Nephron (organoid): ENCODE results near the gene ASB16.

Source experiments
- H3K27ac Mint-ChIP-seq, 3 experiments: 2 replicates each; pipeline ENCODE4 v1.8.0; 2020; ENCODE audit warnings: mixed read lengths in 3 of 3, mild to moderate bottlenecking in 2 of 3, moderate library complexity in 1 of 3
- H3K27me3 Mint-ChIP-seq: 2 replicates; pipeline ENCODE4 v1.8.0; 2021; ENCODE audit warnings: low read depth, mild to moderate bottlenecking, moderate library complexity, mixed read lengths
- H3K36me3 Mint-ChIP-seq: 2 replicates; pipeline ENCODE4 v1.8.0; 2020; ENCODE audit warnings: low read depth, mixed read lengths
- H3K4me1 Mint-ChIP-seq: 2 replicates; pipeline ENCODE4 v1.8.0; 2020; ENCODE audit warnings: mixed read lengths
- H3K4me3 Mint-ChIP-seq, 3 experiments: 2 replicates each; pipeline ENCODE4 v1.8.0; 2020; ENCODE audit warnings: mild to moderate bottlenecking in 3 of 3, mixed read lengths in 3 of 3, moderate library complexity in 2 of 3
- H3K9me3 Mint-ChIP-seq: 2 replicates; pipeline ENCODE4 v1.8.0; 2020; ENCODE audit warnings: mixed read lengths
- CTCF ChIP-seq, 3 experiments: fragments of 200-600 bp; sonication (generic); IDR thresholded peaks; one replicate each; pipeline ENCODE4 v1.5.0; 2021; ENCODE audit warnings: antibody characterized with exemption in 3 of 3; ENCODE audit not compliant: unreplicated experiment in 3 of 3

The ASB16 gene

GRCh38 chr17:44176671-44177501 lies 6.4 kb downstream of the ASB16 start:
- Mint-ChIP-seq H3K4me3 (no peak overlapping the region), H3K9me3 (peaks cover 3% of the 10 kb centered on the region), H3K36me3 (peaks cover 29% of the 10 kb centered on the region), H3K27ac (no peak overlapping the region), H3K27me3 (no peaks in the 10 kb centered on the region), H3K4me1 (peaks cover 7% of the 10 kb centered on the region)
- no peak for TF ChIP-seq CTCF (IDR thresholded peaks at IDR 0.05; ENCODE audit: unreplicated experiment in 3 of 3)

- Mint-ChIP-seq H3K9me3 (peaks cover 3% of the 10 kb centered on the region), H3K27ac (no peak overlapping the region), H3K36me3 (peaks cover 33% of the 10 kb centered on the region), H3K27me3 (no peaks in the 10 kb centered on the region), H3K4me1 (peaks cover 5% of the 10 kb centered on the region), H3K4me3 (no peak overlapping the region)
- TF ChIP-seq CTCF (IDR thresholded peaks at IDR 0.05; ENCODE audit: unreplicated experiment in 3 of 3), result no peak
Observed at GRCh38 chr17:44177640-44178039, 7.1 kb downstream of the ASB16 start.

- Mint-ChIP-seq H3K4me1 (peaks cover 5% of the 10 kb centered on the region), H3K4me3 (no peak overlapping the region), H3K36me3 (peaks cover 33% of the 10 kb centered on the region), H3K27ac (no peak overlapping the region), H3K27me3 (no peaks in the 10 kb centered on the region), H3K9me3 (peaks cover 3% of the 10 kb centered on the region)
- TF ChIP-seq CTCF (IDR thresholded peaks at IDR 0.05; ENCODE audit: unreplicated experiment in 3 of 3), result no peak
Observed at GRCh38 chr17:44178133-44178532, 7.6 kb downstream of the ASB16 start.

GRCh38 chr17:44183024-44183423 lies 12.5 kb downstream of the ASB16 start:
- peak overlapping the region in 2 of 3 experiments; percentile 78 to 79 for H3K27ac Mint-ChIP-seq
- peak overlapping the region in 2 of 3 experiments; percentile 43 to 64 for H3K4me3 Mint-ChIP-seq
- peaks cover 24% of the 10 kb centered on the region for H3K36me3 Mint-ChIP-seq
- H3K4me1 Mint-ChIP-seq, result peaks cover 25% of the 10 kb centered on the region
- no peak for TF ChIP-seq CTCF (IDR thresholded peaks at IDR 0.05; ENCODE audit: unreplicated experiment in 3 of 3)
- H3K27me3 Mint-ChIP-seq, result no peaks in the 10 kb centered on the region
- H3K9me3 Mint-ChIP-seq, result peaks cover 3% of the 10 kb centered on the region

- Mint-ChIP-seq H3K27me3 (no peaks in the 10 kb centered on the region), H3K9me3 (peaks cover 3% of the 10 kb centered on the region), H3K36me3 (peaks cover 18% of the 10 kb centered on the region), H3K4me1 (peaks cover 36% of the 10 kb centered on the region), H3K4me3 (peak overlapping the region; percentile 44 to 63 (median 57)), H3K27ac (no peak overlapping the region)
- TF ChIP-seq CTCF (IDR thresholded peaks at IDR 0.05; ENCODE audit: unreplicated experiment in 3 of 3), result no peak
Observed at GRCh38 chr17:44184212-44184810, 13.8 kb downstream of the ASB16 start.
